H1 (cell line): Measurements from ENCODE around the gene GRIK2. TPM values are rescaled to one million over a fixed set of nuclear protein-coding genes. Genes with fewer than 3 reads are reported as not detected.

Experiments
- CTCF ChIA-PET: fragments of 300-600 bp; sonication (Branson Sonifier 250); formaldehyde crosslinking; loops from one replicate; lab custom pipeline; 2021; ENCODE audit not compliant: partially characterized antibody; lab: Charles Lee
- POLR2A ChIA-PET: fragments of 300-600 bp; sonication (Branson Sonifier 250); formaldehyde crosslinking; loops from one replicate; lab custom pipeline; 2021; ENCODE audit warnings: inconsistent platforms; ENCODE audit not compliant: partially characterized antibody; lab: Charles Lee
- DNase-seq, 2 experiments: peaks; one replicate each; pipeline versions ENCODE4 v3.0.0 to v3.0.0-alpha.2; 2010 to 2022; ENCODE audit warnings: low spot score in 2 of 2, low read depth in 1 of 2, mixed read lengths in 1 of 2
- FAIRE-seq: peaks from 2 replicates; lab custom pipeline; 2011; peaks lifted over from hg19 to GRCh38; lab: Jason Lieb, UNC
- H2AFZ ChIP-seq: 2 replicates; pipeline ENCODE4 v1.8.1; 2012; ENCODE audit warnings: low read length, inconsistent platforms
- H2AK5ac ChIP-seq: 2 replicates; pipeline ENCODE4 v1.6.1; 2013; ENCODE audit warnings: low read depth, low read length
- H2BK120ac ChIP-seq: replicated peaks from 2 replicates; pipeline ENCODE3; 2013; ENCODE audit warnings: low read depth, low read length, inconsistent platforms
- H2BK12ac ChIP-seq: 2 replicates; pipeline ENCODE4 v1.6.1; 2013; ENCODE audit warnings: low read depth, low read length
- H2BK15ac ChIP-seq: 2 replicates; pipeline ENCODE4 v1.6.1; 2013; ENCODE audit warnings: low read length
- H2BK20ac ChIP-seq: 2 replicates; pipeline ENCODE4 v1.6.1; 2013; ENCODE audit warnings: low read length
- H2BK5ac ChIP-seq: 2 replicates; pipeline ENCODE4 v1.6.1; 2013; ENCODE audit warnings: low read depth, low read length
- H3K14ac ChIP-seq: 2 replicates; pipeline ENCODE4 v1.6.1; 2013; ENCODE audit warnings: inconsistent platforms; ENCODE audit not compliant: insufficient read length
- H3K18ac ChIP-seq: 2 replicates; pipeline ENCODE4 v1.6.1; 2013; ENCODE audit warnings: low read length; ENCODE audit errors: extremely low read depth
- H3K23ac ChIP-seq: 2 replicates; pipeline ENCODE4 v1.6.1; 2013; ENCODE audit warnings: inconsistent platforms; ENCODE audit not compliant: insufficient read length
- H3K23me2 ChIP-seq: 2 replicates; pipeline ENCODE4 v1.6.1; 2013; ENCODE audit warnings: low read depth, low read length
- H3K27ac ChIP-seq: 2 replicates; pipeline ENCODE4 v1.6.1; 2011; ENCODE audit warnings: low read depth, low read length, inconsistent platforms
- H3K27me3 ChIP-seq, 4 experiments: replicated peaks in 1 of 4; 1 replicate in 1 of 4; 2 replicates in 3 of 4; pipeline versions ENCODE4 v1.6.1 to v1.8.1; 2011 to 2013; ENCODE audit warnings: low read length in 3 of 4, mild to moderate bottlenecking in 3 of 4, inconsistent platforms in 2 of 4, mixed read lengths in 2 of 4, moderate library complexity in 1 of 4; ENCODE audit not compliant: control insufficient read depth in 3 of 4, insufficient read depth in 3 of 4; ENCODE audit errors: extremely low read depth in 1 of 4
- H3K36me3 ChIP-seq, 4 experiments: 2 replicates each; pipeline versions ENCODE4 v1.6.1 to v1.8.1; 2011 to 2013; ENCODE audit warnings: mild to moderate bottlenecking in 4 of 4, low read length in 3 of 4, moderate library complexity in 2 of 4, control low read depth in 1 of 4, inconsistent platforms in 1 of 4; ENCODE audit not compliant: insufficient read depth in 4 of 4, control insufficient read depth in 2 of 4
- H3K4ac ChIP-seq: replicated peaks from 2 replicates; pipeline ENCODE3; 2013; ENCODE audit warnings: low read length, low read depth, mixed read lengths, inconsistent platforms; ENCODE audit not compliant: insufficient read length
- H3K4me1 ChIP-seq, 4 experiments: replicated peaks in 1 of 4; 1 replicate in 1 of 4; 2 replicates in 3 of 4; pipeline versions ENCODE4 v1.6.1 to v1.8.1; 2011 to 2013; ENCODE audit warnings: low read length in 3 of 4, inconsistent platforms in 2 of 4, mixed read lengths in 1 of 4; ENCODE audit not compliant: insufficient read depth in 4 of 4, control insufficient read depth in 3 of 4
- H3K4me2 ChIP-seq, 2 experiments: 2 replicates each; pipeline versions ENCODE4 v1.6.1 to v1.8.1; 2011 to 2013; ENCODE audit warnings: low read depth in 2 of 2, low read length in 2 of 2, control low read depth in 1 of 2, inconsistent platforms in 1 of 2, mild to moderate bottlenecking in 1 of 2; ENCODE audit not compliant: insufficient read depth in 1 of 2
- H3K4me3 ChIP-seq, 4 experiments: fragments of 200-600, 300-600 bp in 1 of 4; sonication (generic), shearing (Covaris generic), sonication (Bioruptor Twin) in 1 of 4; 2 replicates each; pipeline versions ENCODE4 v1.5.1 to v1.8.1; 2011 to 2016; ENCODE audit warnings: low read length in 4 of 4, low read depth in 3 of 4, control low read depth in 2 of 4, inconsistent platforms in 2 of 4, mild to moderate bottlenecking in 2 of 4, mixed read lengths in 1 of 4, moderate library complexity in 1 of 4; ENCODE audit not compliant: insufficient read depth in 2 of 4; ENCODE audit errors: extremely low read depth in 1 of 4
- H3K56ac ChIP-seq: replicated peaks from 2 replicates; pipeline ENCODE3; 2013; ENCODE audit warnings: low read depth, mild to moderate bottlenecking, mixed read lengths, low read length, inconsistent platforms; ENCODE audit not compliant: insufficient read length
- H3K79me1 ChIP-seq: 2 replicates; pipeline ENCODE4 v1.6.1; 2013; ENCODE audit warnings: low read depth, low read length, control low read depth
- H3K79me2 ChIP-seq, 2 experiments: 2 replicates each; pipeline versions ENCODE4 v1.6.1 to v1.8.1; 2012 to 2013; ENCODE audit warnings: low read length in 2 of 2, mild to moderate bottlenecking in 2 of 2, inconsistent platforms in 1 of 2; ENCODE audit not compliant: insufficient read depth in 2 of 2, control insufficient read depth in 1 of 2
- H3K9ac ChIP-seq, 4 experiments: replicated peaks in 1 of 4; 1 replicate in 1 of 4; 2 replicates in 3 of 4; pipeline versions ENCODE4 v1.6.1 to v1.8.1; 2011 to 2013; ENCODE audit warnings: low read depth in 3 of 4, low read length in 3 of 4, control low read depth in 2 of 4, mild to moderate bottlenecking in 2 of 4, moderate library complexity in 2 of 4, inconsistent platforms in 1 of 4; ENCODE audit errors: extremely low read depth in 1 of 4
- H3K9me3 ChIP-seq, 2 experiments: 2 replicates each; pipeline versions ENCODE4 v1.6.1 to v1.8.1; 2012 to 2013; ENCODE audit warnings: mild to moderate bottlenecking in 2 of 2, moderate library complexity in 2 of 2, control low read depth in 1 of 2, inconsistent platforms in 1 of 2, low read depth in 1 of 2, low read length in 1 of 2, mixed read lengths in 1 of 2; ENCODE audit not compliant: insufficient read depth in 2 of 2
- H4K20me1 ChIP-seq, 2 experiments: replicated peaks in 1 of 2; 2 replicates each; pipeline versions ENCODE3 to v1.8.1; 2011 to 2013; ENCODE audit warnings: inconsistent platforms in 2 of 2, low read length in 2 of 2, mild to moderate bottlenecking in 1 of 2; ENCODE audit not compliant: insufficient read depth in 2 of 2, control insufficient read depth in 1 of 2
- H4K5ac ChIP-seq: 2 replicates; pipeline ENCODE4 v1.6.1; 2013; ENCODE audit warnings: low read length, low read depth, mixed read lengths, inconsistent platforms; ENCODE audit not compliant: insufficient read length
- H4K8ac ChIP-seq: 2 replicates; pipeline ENCODE4 v1.8.0; 2013; ENCODE audit warnings: mild to moderate bottlenecking, moderate library complexity, low read length, inconsistent platforms; ENCODE audit not compliant: insufficient read depth; ENCODE audit errors: extremely low read depth
- H4K91ac ChIP-seq: replicated peaks from 2 replicates; pipeline ENCODE3; 2013; ENCODE audit warnings: low read length, mixed read lengths, inconsistent platforms; ENCODE audit not compliant: insufficient read length
- E2F6 ChIP-seq: IDR thresholded peaks from 2 replicates; pipeline ENCODE4 v1.6.1; 2012; ENCODE audit warnings: inconsistent platforms
- EP300 ChIP-seq, 2 experiments: IDR thresholded peaks; 1 replicate in 1 of 2; 2 replicates in 1 of 2; pipeline ENCODE4 v1.6.1; 2011 to 2012; ENCODE audit warnings: low read depth in 2 of 2, low read length in 2 of 2, mild to moderate bottlenecking in 2 of 2, borderline replicate concordance in 1 of 2, inconsistent platforms in 1 of 2, moderate library complexity in 1 of 2
- FOSL1 ChIP-seq: IDR thresholded peaks from 2 replicates; pipeline ENCODE4 v1.6.1; 2011; ENCODE audit warnings: mild to moderate bottlenecking, low read depth, low read length, moderate library complexity; ENCODE audit not compliant: insufficient read depth
- GABPA ChIP-seq: IDR thresholded peaks from 2 replicates; pipeline ENCODE4 v1.6.1; 2011; ENCODE audit warnings: mild to moderate bottlenecking, low read length, moderate library complexity, borderline replicate concordance; ENCODE audit not compliant: insufficient read depth
- JUND ChIP-seq: IDR thresholded peaks from 2 replicates; pipeline ENCODE4 v1.6.1; 2011; ENCODE audit warnings: mild to moderate bottlenecking, improper control_type of control experiment, low read length
- POLR2AphosphoS5 ChIP-seq: IDR thresholded peaks from 2 replicates; pipeline ENCODE4 v1.6.1; 2011; ENCODE audit warnings: low read depth, low read length
- RAD21 ChIP-seq, 2 experiments: IDR thresholded peaks in 1 of 2; conservative IDR thresholded peaks in 1 of 2; 2 replicates each; pipeline ENCODE4 v1.6.1; 2011; ENCODE audit warnings: low read depth in 2 of 2, low read length in 2 of 2, improper control_type of control experiment in 1 of 2, inconsistent platforms in 1 of 2, mild to moderate bottlenecking in 1 of 2, moderate library complexity in 1 of 2
- RNF2 ChIP-seq: fragments of 200-900, 300-1000 bp; sonication (generic); IDR thresholded peaks from 2 replicates; pipeline ENCODE4 v1.7.1; 2016; ENCODE audit warnings: borderline replicate concordance, low read depth, mild to moderate bottlenecking, antibody characterized with exemption, low read length; ENCODE audit not compliant: poor library complexity, severe bottlenecking; ENCODE audit errors: missing control alignments
- SRF ChIP-seq: IDR thresholded peaks from 2 replicates; pipeline ENCODE4 v1.6.1; 2011; ENCODE audit warnings: mild to moderate bottlenecking, low read depth, low read length, moderate library complexity
- TEAD4 ChIP-seq: IDR thresholded peaks from 2 replicates; pipeline ENCODE4 v1.6.1; 2012; ENCODE audit warnings: low read depth, low read length, inconsistent platforms, mixed read lengths
- USF2 ChIP-seq: IDR thresholded peaks from 2 replicates; pipeline ENCODE4 v1.6.1; 2011; ENCODE audit warnings: low read length, improper control_type of control experiment
- ZNF274 ChIP-seq: IDR thresholded peaks from 2 replicates; pipeline ENCODE4 v1.7.0; 2012; ENCODE audit warnings: low read length, borderline replicate concordance; ENCODE audit errors: extremely low read depth
- polyA plus RNA-seq, 7 experiments: library from polyadenylated mRNA; depleted of rRNA in 3 of 7; stranded (reverse) in 5 of 7; unstranded in 2 of 7; fragments of >200 nt in 5 of 7; fragments of 200-250 nt in 2 of 7; gene quantifications; 1 replicate in 5 of 7; 2 replicates in 1 of 7; 4 replicates in 1 of 7; pipeline versions ENCODE4 v1.2.1 to v1.2.3, GENCODE V29; 2011 to 2013; ENCODE audit warnings: missing spikeins in 2 of 7, mixed read lengths in 2 of 7
- total RNA-seq: library from RNA; stranded (reverse); fragmentation: NEBNext Ultra II Directional; extraction: Animal tissue kit (Norgen Biotek cat#: 25700); gene quantifications from 2 replicates; pipeline ENCODE4 v1.2.1, GENCODE V29; 2021

GRIK2 gene
- total and polyA plus RNA-seq, 2 of the 8 experiments (the other 6 are each of a cell fraction or from before 2014, with no cell fraction given): 1.8 to 2.2 TPM

- no peak overlapping the region for H3K27ac ChIP-seq
- no peaks in the 10 kb centered on the region for H3K27me3 ChIP-seq
- TF ChIP-seq RNF2 (no peak), GABPA (no peak), USF2 (no peak), JUND (no peak), RAD21 (IDR thresholded peaks at IDR 0.05 in 1 of 2, conservative IDR thresholded peaks at IDR 0.05 in 1 of 2; ENCODE audit: low read depth in 2 of 2, low read length in 2 of 2) (no peak), EP300 (IDR thresholded peaks at IDR 0.05; ENCODE audit: borderline replicate concordance in 1 of 2, low read depth in 2 of 2, low read length in 2 of 2) (no peak), ZNF274 (no peak), POLR2AphosphoS5 (no peak), FOSL1 (no peak), E2F6 (no peak), SRF (no peak), TEAD4 (no peak)
- no peak overlapping the region for H3K4ac ChIP-seq
- no peak for DNase-seq
- H3K9me3 ChIP-seq: no peaks in the 10 kb centered on the region
- no peaks in the 10 kb centered on the region for H3K79me2 ChIP-seq
- CTCF ChIA-PET: no interaction called here
- H2BK12ac ChIP-seq: no peak overlapping the region
- H4K5ac ChIP-seq: no peak overlapping the region
- no peak overlapping the region for H3K4me3 ChIP-seq
- no peak overlapping the region for H3K18ac ChIP-seq
- H2AK5ac ChIP-seq: no peak overlapping the region
- no peak for FAIRE-seq
- POLR2A ChIA-PET: no interaction called here
- no peak overlapping the region for H3K9ac ChIP-seq
- no peak overlapping the region for H3K14ac ChIP-seq
- no peak overlapping the region for H4K91ac ChIP-seq
- H4K8ac ChIP-seq: no peak overlapping the region
- no peak overlapping the region for H2BK5ac ChIP-seq
- no peaks in the 10 kb centered on the region for H3K23me2 ChIP-seq
- no peak overlapping the region for H2BK120ac ChIP-seq
- no peaks in the 10 kb centered on the region for H3K79me1 ChIP-seq
- no peak overlapping the region for H2AFZ ChIP-seq
- H3K23ac ChIP-seq: no peak overlapping the region
- no peak overlapping the region for H3K56ac ChIP-seq
- H2BK20ac ChIP-seq: no peak overlapping the region
- H3K4me1 ChIP-seq: no peaks in the 10 kb centered on the region
- H2BK15ac ChIP-seq: no peak overlapping the region
- H3K36me3 ChIP-seq: no peaks in the 10 kb centered on the region
- H3K4me2 ChIP-seq: no peak overlapping the region
- H4K20me1 ChIP-seq: no peaks in the 10 kb centered on the region
These were observed 49.8 kb downstream of the GRIK2 start for GRCh38 chr6:101443315-101443714.
